GM12878 (cell line): Measurements from ENCODE around the gene SPAG17. TPM values are rescaled to one million over a fixed set of nuclear protein-coding genes. Genes with fewer than 3 reads are reported as not detected.

Experiments
- ATAC-seq: fragments of 200-7000 bp; cut with Tn5 transposase; 3 replicates; pipeline ENCODE4 v1.9.1; 2020; ENCODE audit warnings: mild to moderate bottlenecking, moderate library complexity
- BruUV-seq: library from RNA; stranded (reverse); fragments of 400-500 nt; replicated peaks from 2 replicates; lab custom pipeline; 2021; lab: Mats Ljungman, UMichigan
- CTCF ChIA-PET: fragments of 300-600 bp; sonication (Branson Sonifier 250); formaldehyde crosslinking; extraction: SDS; loops from one replicate; lab custom pipeline; 2021; ENCODE audit warnings: inconsistent platforms; lab: Yijun Ruan, JAX
- POLR2A ChIA-PET: fragments of 350-600 bp; formaldehyde crosslinking; extraction: SDS; loops from one replicate; lab custom pipeline; 2021; ENCODE audit warnings: inconsistent platforms; lab: Charles Lee
- RAD21 ChIA-PET: fragments of 300-600 bp; sonication (Branson Sonifier 250); formaldehyde crosslinking; loops from one replicate; lab custom pipeline; 2023; ENCODE audit warnings: antibody characterized with exemption; ENCODE audit not compliant: unreplicated experiment; lab: Charles Lee
- SMC1A ChIA-PET: fragments of 300-600 bp; sonication (Branson Sonifier 250); formaldehyde crosslinking; loops from one replicate; lab custom pipeline; 2023; ENCODE audit not compliant: unreplicated experiment, uncharacterized antibody; lab: Charles Lee
- DNase-seq: peaks from one replicate; pipeline ENCODE4 v3.0.0-alpha.2; 2011; ENCODE audit warnings: low read depth, low spot score
- FAIRE-seq: peaks from 3 replicates; lab custom pipeline; 2011; peaks lifted over from hg19 to GRCh38; lab: Jason Lieb, UNC
- H2AFZ ChIP-seq: 2 replicates; pipeline ENCODE4 v1.6.0; 2011; ENCODE audit warnings: low read depth, low read length, control low read depth; ENCODE audit not compliant: control insufficient read depth
- H3K27ac ChIP-seq: 2 replicates; pipeline ENCODE4 v1.5.1; 2011; ENCODE audit warnings: control low read depth; ENCODE audit not compliant: control insufficient read depth, insufficient read depth
- H3K27me3 ChIP-seq, 2 experiments: replicated peaks in 1 of 2; 2 replicates each; pipeline versions ENCODE4 v1.6.0 to v1.6.1; 2011; ENCODE audit warnings: low read length in 1 of 2; ENCODE audit not compliant: control insufficient read depth in 2 of 2, insufficient read depth in 2 of 2
- H3K36me3 ChIP-seq, 2 experiments: 2 replicates each; pipeline ENCODE4 v1.5.1; 2011; ENCODE audit warnings: low read length in 1 of 2; ENCODE audit not compliant: control insufficient read depth in 2 of 2, insufficient read depth in 2 of 2
- H3K4me1 ChIP-seq: 2 replicates; pipeline ENCODE4 v1.6.1; 2011; ENCODE audit warnings: mild to moderate bottlenecking, low read length, moderate library complexity, mixed read lengths; ENCODE audit not compliant: control insufficient read depth, insufficient read depth
- H3K4me2 ChIP-seq: 2 replicates; pipeline ENCODE4 v1.6.0; 2011; ENCODE audit warnings: control low read depth; ENCODE audit not compliant: control insufficient read depth, insufficient read depth
- H3K4me3 ChIP-seq: fragments of 200-600 bp; sonication (generic); 2 replicates; pipeline ENCODE4 v1.5.1; 2016
- H3K79me2 ChIP-seq: 2 replicates; pipeline ENCODE4 v1.6.0; 2011; ENCODE audit warnings: low read length; ENCODE audit not compliant: control insufficient read depth, insufficient read depth
- H3K9ac ChIP-seq: 2 replicates; pipeline ENCODE4 v1.8.0; 2011; ENCODE audit warnings: low read length, control low read depth, mixed read lengths; ENCODE audit not compliant: control insufficient read depth, insufficient read depth
- H3K9me3 ChIP-seq: replicated peaks from 3 replicates; pipeline ENCODE4 v1.5.1; 2011; ENCODE audit warnings: mild to moderate bottlenecking, low read length; ENCODE audit not compliant: control insufficient read depth, insufficient read depth
- H4K20me1 ChIP-seq: 2 replicates; pipeline ENCODE4 v1.6.0; 2011; ENCODE audit not compliant: control insufficient read depth, insufficient read depth
- ASH2L ChIP-seq: fragments of 300-600, 200-600 bp; sonication (generic); IDR thresholded peaks from 2 replicates; pipeline ENCODE4 v1.6.1; 2017; ENCODE audit warnings: low read depth, mild to moderate bottlenecking, borderline replicate concordance
- ATF3 ChIP-seq: IDR thresholded peaks from 2 replicates; pipeline ENCODE4 v1.6.1; 2011; ENCODE audit warnings: low read depth, mild to moderate bottlenecking, low read length, moderate library complexity, borderline replicate concordance; ENCODE audit errors: extremely low read depth
- CEBPB ChIP-seq, 2 experiments: fragments of 150-350 bp in 1 of 2; IDR thresholded peaks; 2 replicates each; pipeline ENCODE4 v1.6.1; 2012 to 2014; ENCODE audit warnings: low read depth in 2 of 2, low read length in 2 of 2, borderline replicate concordance in 1 of 2, inconsistent platforms in 1 of 2
- CHD4 ChIP-seq: fragments of 200-600 bp; sonication (generic); IDR thresholded peaks from 2 replicates; pipeline ENCODE4 v1.6.1; 2016; ENCODE audit warnings: mild to moderate bottlenecking
- ELK1 ChIP-seq: IDR thresholded peaks from 2 replicates; pipeline ENCODE4 v1.6.1; 2012; ENCODE audit warnings: low read depth, low read length, improper control_type of control experiment
- GABPA ChIP-seq: IDR thresholded peaks from 2 replicates; pipeline ENCODE4 v1.6.1; 2014; ENCODE audit warnings: antibody characterized with exemption, low read depth, mild to moderate bottlenecking, inconsistent platforms
- IRF3 ChIP-seq: fragments of 450-650 bp; IDR thresholded peaks from 2 replicates; pipeline ENCODE4 v1.6.1; 2014; ENCODE audit warnings: mild to moderate bottlenecking
- REST ChIP-seq: IDR thresholded peaks from 2 replicates; pipeline ENCODE4 v1.6.1; 2012; ENCODE audit warnings: mild to moderate bottlenecking, low read depth, low read length
- SP1 ChIP-seq: IDR thresholded peaks from one replicate; pipeline ENCODE4 v1.6.1; 2011; ENCODE audit warnings: low read depth, low read length
- WGBS: methylation state at CpG from one replicate; pipeline ENCODE4 v1.1.6; 2016; ENCODE audit warnings: low lambda C conversion rate; ENCODE audit not compliant: insufficient replicate concordance, insufficient coverage; ENCODE audit errors: missing lambda C conversion rate; 5-methylcytosine and 5-hydroxymethylcytosine counted together
- in situ Hi-C: fragments of 300-500 bp; cut with MboI; formaldehyde crosslinking; loops from 9 replicates; pipeline ENCODE4 v1.14.3; 2018; ENCODE audit warnings: mixed read lengths
- intact Hi-C: fragments of 100-400 bp; cut with micrococcal nuclease; formaldehyde crosslinking; loops from one replicate; pipeline ENCODE4 v1.14.2; 2022; ENCODE audit not compliant: unreplicated experiment
- polyA plus RNA-seq, 11 experiments: library from polyadenylated mRNA; depleted of rRNA in 4 of 11; unstranded in 6 of 11; stranded (reverse) in 5 of 11; fragments of >200 nt; fragmentation: Nextera tagmentation in 4 of 11; fragmentation: Illumina TruSeq in 1 of 11; extraction: Ambion mirVana in 4 of 11; extraction: Trizol in 1 of 11; gene quantifications; 1 replicate in 1 of 11; 2 replicates in 10 of 11; pipeline versions ENCODE4 v1.2.1 to v1.2.3, GENCODE V29; 2011 to 2016; ENCODE audit warnings: inconsistent platforms in 2 of 11, missing spikeins in 2 of 11, low read depth in 1 of 11
- total RNA-seq, 4 experiments: library from RNA; depleted of rRNA in 3 of 4; stranded (reverse); fragments of >200 nt in 3 of 4; fragmentation: Illumina TruSeq in 1 of 4; extraction: Trizol in 1 of 4; gene quantifications; 2 replicates each; pipeline versions ENCODE4 v1.2.1 to v1.2.3, GENCODE V29; 2013 to 2021
- TF ChIP-seq, protein P1 (sequence below): IDR thresholded peaks from 2 replicates; pipeline ENCODE4 v1.6.1; 2012; ENCODE audit warnings: improper control_type of control experiment, low read depth, low read length; ENCODE audit not compliant: insufficient replicate concordance

The SPAG17 gene
- total and polyA plus RNA-seq, 10 of the 15 experiments (the other 5 are each of a cell fraction or from before 2014, with no cell fraction given): 0.02 to 0.16 (median 0.03) TPM; not detected in 7

DNA sequence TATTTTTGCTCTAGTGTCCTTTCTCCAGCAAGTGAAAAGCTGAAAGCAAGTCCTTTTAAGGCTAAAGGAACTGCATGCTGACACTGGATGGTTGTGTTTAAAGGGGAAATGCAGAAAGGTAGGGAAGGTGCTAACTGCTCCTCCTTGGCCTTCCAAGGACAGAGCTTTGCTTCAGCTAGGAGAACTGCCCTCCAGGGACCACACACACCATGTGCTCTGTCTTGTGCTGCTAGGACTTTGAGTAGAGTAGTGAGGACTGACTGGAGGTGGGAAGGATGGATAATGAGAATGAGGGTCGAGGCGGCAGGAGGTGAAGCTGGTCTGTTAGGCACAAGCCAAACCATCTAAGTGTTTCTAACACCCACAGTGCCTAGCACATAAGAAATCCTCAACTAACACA, 177.6 kb downstream of the SPAG17 start (continued):
- TF ChIP-seq CHD4: no peak
- TF ChIP-seq IRF3: no peak
- TF ChIP-seq, all 136 proteins: peak for 0

- Histone ChIP-seq H3K36me3 (no peaks in the 10 kb centered on the region), H3K9me3 (no peaks in the 10 kb centered on the region), H3K79me2 (no peaks in the 10 kb centered on the region), H3K4me2 (no peak overlapping the region), H3K9ac (no peak overlapping the region), H3K4me3 (no peak overlapping the region), H3K27ac (no peak overlapping the region), H2AFZ (no peak overlapping the region), H4K20me1 (no peaks in the 10 kb centered on the region), H3K4me1 (no peaks in the 10 kb centered on the region), H3K27me3 (no peaks in the 10 kb centered on the region)
- CTCF ChIA-PET: no interaction called here
- DNase-seq (no peak), FAIRE-seq (no peak), ATAC-seq (no peak)
- WGBS: 8% methylated on average over 5 of the region's 5 CpGs
- SMC1A ChIA-PET: no interaction called here
- no TSS peak for BruUV-seq
- POLR2A ChIA-PET: no interaction called here
- intact Hi-C loops: no loop called here
- in situ Hi-C loops: no loop called here
- RAD21 ChIA-PET: no interaction called here
- TF ChIP-seq SP1: no peak
- TF ChIP-seq GABPA: no peak
- no peak for TF ChIP-seq CEBPB (IDR thresholded peaks at IDR 0.05; ENCODE audit: borderline replicate concordance in 1 of 2, low read depth in 2 of 2, low read length in 2 of 2)
- TF ChIP-seq ELK1: no peak
- no peak for TF ChIP-seq ASH2L
- TF ChIP-seq REST: no peak
- TF ChIP-seq ATF3: no peak
- TF ChIP-seq, protein P1, sequence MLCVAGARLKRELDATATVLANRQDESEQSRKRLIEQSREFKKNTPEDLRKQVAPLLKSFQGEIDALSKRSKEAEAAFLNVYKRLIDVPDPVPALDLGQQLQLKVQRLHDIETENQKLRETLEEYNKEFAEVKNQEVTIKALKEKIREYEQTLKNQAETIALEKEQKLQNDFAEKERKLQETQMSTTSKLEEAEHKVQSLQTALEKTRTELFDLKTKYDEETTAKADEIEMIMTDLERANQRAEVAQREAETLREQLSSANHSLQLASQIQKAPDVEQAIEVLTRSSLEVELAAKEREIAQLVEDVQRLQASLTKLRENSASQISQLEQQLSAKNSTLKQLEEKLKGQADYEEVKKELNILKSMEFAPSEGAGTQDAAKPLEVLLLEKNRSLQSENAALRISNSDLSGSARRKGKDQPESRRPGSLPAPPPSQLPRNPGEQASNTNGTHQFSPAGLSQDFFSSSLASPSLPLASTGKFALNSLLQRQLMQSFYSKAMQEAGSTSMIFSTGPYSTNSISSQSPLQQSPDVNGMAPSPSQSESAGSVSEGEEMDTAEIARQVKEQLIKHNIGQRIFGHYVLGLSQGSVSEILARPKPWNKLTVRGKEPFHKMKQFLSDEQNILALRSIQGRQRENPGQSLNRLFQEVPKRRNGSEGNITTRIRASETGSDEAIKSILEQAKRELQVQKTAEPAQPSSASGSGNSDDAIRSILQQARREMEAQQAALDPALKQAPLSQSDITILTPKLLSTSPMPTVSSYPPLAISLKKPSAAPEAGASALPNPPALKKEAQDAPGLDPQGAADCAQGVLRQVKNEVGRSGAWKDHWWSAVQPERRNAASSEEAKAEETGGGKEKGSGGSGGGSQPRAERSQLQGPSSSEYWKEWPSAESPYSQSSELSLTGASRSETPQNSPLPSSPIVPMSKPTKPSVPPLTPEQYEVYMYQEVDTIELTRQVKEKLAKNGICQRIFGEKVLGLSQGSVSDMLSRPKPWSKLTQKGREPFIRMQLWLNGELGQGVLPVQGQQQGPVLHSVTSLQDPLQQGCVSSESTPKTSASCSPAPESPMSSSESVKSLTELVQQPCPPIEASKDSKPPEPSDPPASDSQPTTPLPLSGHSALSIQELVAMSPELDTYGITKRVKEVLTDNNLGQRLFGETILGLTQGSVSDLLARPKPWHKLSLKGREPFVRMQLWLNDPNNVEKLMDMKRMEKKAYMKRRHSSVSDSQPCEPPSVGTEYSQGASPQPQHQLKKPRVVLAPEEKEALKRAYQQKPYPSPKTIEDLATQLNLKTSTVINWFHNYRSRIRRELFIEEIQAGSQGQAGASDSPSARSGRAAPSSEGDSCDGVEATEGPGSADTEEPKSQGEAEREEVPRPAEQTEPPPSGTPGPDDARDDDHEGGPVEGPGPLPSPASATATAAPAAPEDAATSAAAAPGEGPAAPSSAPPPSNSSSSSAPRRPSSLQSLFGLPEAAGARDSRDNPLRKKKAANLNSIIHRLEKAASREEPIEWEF: no peak
These were observed 180.7 kb downstream of the SPAG17 start for GRCh38 chr1:118004312-118004711.
